ENCODE data around the gene VPS35L. TPM values are rescaled to one million over a fixed set of nuclear protein-coding genes. Genes with fewer than 3 reads are reported as not detected.

Gene VPS35L
- total RNA-seq, 1 donor from 2014 or later: 51.9 TPM

GRCh38 chr16:19598805-19599510 is 43.5 kb downstream of the VPS35L start:
- intact Hi-C loops (cut with DNase I): no loop called here
- DNase-seq: no peak
- ATAC-seq: no peak

GRCh38 chr16:19599968-19600716 is 44.6 kb downstream of the VPS35L start:
- intact Hi-C loops (cut with DNase I): no loop called here
- ATAC-seq: no peak

More at GRCh38 chr16:19598805-19599510, 43.5 kb downstream of the VPS35L start:
- TF ChIP-seq CTCF (IDR thresholded peaks at IDR 0.05): no peak
- Histone ChIP-seq H3K4me1 (no peaks in the 10 kb centered on the region), H3K27ac (no peak overlapping the region), H3K36me3 (peaks cover 33% of the 10 kb centered on the region), H3K9me3 (no peaks in the 10 kb centered on the region), H3K27me3 (no peaks in the 10 kb centered on the region), H3K4me3 (no peak overlapping the region)

GRCh38 chr16:19601083-19601976 is 45.8 kb downstream of the VPS35L start:
- TF ChIP-seq CTCF (IDR thresholded peaks at IDR 0.05): peak; percentile 59
- DNase-seq (no peak), ATAC-seq (no peak)
- H3K27me3 ChIP-seq: no peaks in the 10 kb centered on the region
- H3K9me3 ChIP-seq: no peaks in the 10 kb centered on the region
- peaks cover 11% of the 10 kb centered on the region for H3K36me3 ChIP-seq
- H3K4me1 ChIP-seq: no peaks in the 10 kb centered on the region
- no peak overlapping the region for H3K27ac ChIP-seq
- no peak overlapping the region for H3K4me3 ChIP-seq
- intact Hi-C loops (cut with DNase I): no loop called here

More at GRCh38 chr16:19599968-19600716, 44.6 kb downstream of the VPS35L start:
- Histone ChIP-seq H3K27ac (no peak overlapping the region), H3K4me3 (no peak overlapping the region), H3K36me3 (peaks cover 21% of the 10 kb centered on the region), H3K4me1 (no peaks in the 10 kb centered on the region), H3K27me3 (no peaks in the 10 kb centered on the region), H3K9me3 (no peaks in the 10 kb centered on the region)
- no peak for DNase-seq
- TF ChIP-seq CTCF (IDR thresholded peaks at IDR 0.05): no peak

- DNase-seq: no peak
- TF ChIP-seq CTCF (IDR thresholded peaks at IDR 0.05): no peak
- peaks cover 41% of the 10 kb centered on the region for H3K36me3 ChIP-seq
- ATAC-seq: no peak
- H3K9me3 ChIP-seq: no peaks in the 10 kb centered on the region
- no peaks in the 10 kb centered on the region for H3K4me1 ChIP-seq
- intact Hi-C loops (cut with DNase I): no loop called here
- no peak overlapping the region for H3K4me3 ChIP-seq
- no peak overlapping the region for H3K27ac ChIP-seq
- no peaks in the 10 kb centered on the region for H3K27me3 ChIP-seq
These were observed 49.4 kb downstream of the VPS35L start for GRCh38 chr16:19604911-19605310.

- Histone ChIP-seq H3K27me3 (no peaks in the 10 kb centered on the region), H3K36me3 (peaks cover 49% of the 10 kb centered on the region), H3K4me1 (no peaks in the 10 kb centered on the region), H3K9me3 (no peaks in the 10 kb centered on the region), H3K27ac (no peak overlapping the region), H3K4me3 (no peak overlapping the region)
- ATAC-seq (no peak), DNase-seq (no peak)
- TF ChIP-seq CTCF (IDR thresholded peaks at IDR 0.05): no peak
- intact Hi-C loops (cut with DNase I): no loop called here
These were observed 50.2 kb downstream of the VPS35L start for GRCh38 chr16:19605701-19606100.

All from upper lobe of right lung (tissue), 1 donor.